Pancreas (tissue), 10 donors: ENCODE measurements around the gene RND3. TPM values are rescaled to one million over a fixed set of nuclear protein-coding genes. Genes with fewer than 3 reads are reported as not detected.

Experiments
- ATAC-seq, 4 donors: fragments of 200-7000 bp; cut with Tn5 transposase; one replicate each; pipeline versions ENCODE4 v1.8.0 to v1.9.1; 2020; ENCODE audit warnings: mild to moderate bottlenecking in 4 of 4, moderate library complexity in 4 of 4
- DNase-seq, 6 donors: peaks; one replicate each; pipeline ENCODE4 v3.0.0-alpha.2; 2020
- FAIRE-seq: peaks from 2 replicates; lab custom pipeline; 2012; peaks lifted over from hg19 to GRCh38; lab: Jason Lieb, UNC
- H3K27ac ChIP-seq, 4 donors: fragments of 200-600 bp; sonication (generic); 1 replicate in 3 of 4; 2 replicates in 1 of 4; pipeline versions ENCODE4 v1.5.0 to v1.8.0; 2020
- H3K27me3 ChIP-seq, 4 donors: fragments of 200-600 bp; one replicate each; pipeline ENCODE4 v1.8.0; 2021
- H3K36me3 ChIP-seq, 3 donors: fragments of 200-600 bp; sonication (generic) in 1 of 3; one replicate each; pipeline versions ENCODE4 v1.5.0 to v1.8.0; 2020 to 2021
- H3K4me1 ChIP-seq, 3 donors: fragments of 200-600 bp; one replicate each; pipeline ENCODE4 v1.8.0; 2021
- H3K4me3 ChIP-seq, 4 donors: fragments of 200-600 bp; sonication (generic) in 2 of 4; one replicate each; pipeline versions ENCODE4 v1.5.0 to v1.8.0; 2020 to 2021
- H3K9me3 ChIP-seq, 4 donors: fragments of 200-600 bp; one replicate each; pipeline ENCODE4 v1.8.0; 2021
- CTCF ChIP-seq, 4 donors: fragments of 200-600 bp; sonication (generic) in 3 of 4; IDR thresholded peaks; one replicate each; pipeline versions ENCODE4 v1.5.0 to v1.8.0; 2021; ENCODE audit warnings: antibody characterized with exemption in 4 of 4
- WGBS, 2 donors: extraction: QIAGEN DNeasy Blood & Tissue Kit; methylation state at CpG; one replicate each; pipeline ENCODE4 v1.1.7; 2013; 5-methylcytosine and 5-hydroxymethylcytosine counted together
- intact Hi-C, 3 donors: fragments of 100-400 bp; cut with DNase I; formaldehyde crosslinking; loops; one replicate each; pipeline versions ENCODE4 v1.11.1 to v1.14.2; 2022
- polyA plus RNA-seq, 2 donors: library from polyadenylated mRNA; stranded (reverse); fragments of 200-250 nt; gene quantifications; one replicate each; pipeline ENCODE4 v1.2.3, GENCODE V29; 2013
- total RNA-seq, 6 donors: library from RNA; stranded (reverse); fragmentation: NEBNext Ultra II Directional in 4 of 6; extraction: Animal tissue kit (Norgen Biotek cat#: 25700) in 4 of 6; gene quantifications; one replicate each; pipeline versions ENCODE4 v1.2.1 to v1.2.4, GENCODE V29; 2021 to 2023
- donor health status: healthy with polysubstance abuse.
- donor health status: DM: no; HTN: no; CAD: no; lungs with moderate emphysema.
- donor health status: DM: no; HTN: no; CAD: no.
- donor health status: control.
- donor health status: control.
- donor health status: Bipolar disorder and iron deficiency.
- donor health status: DM: yes; HTN: yes; CAD: no.
- donor health status: DM: no; HTN: no; CAD: no.
- donor health status: DM: no; HTN: no; CAD: no.
- donor health status: DM: yes; HTN: yes; CAD: no.

RND3 gene
- total and polyA plus RNA-seq, 8 donors, result 3.9 to 9.8 (median 4.7) TPM

DNA sequence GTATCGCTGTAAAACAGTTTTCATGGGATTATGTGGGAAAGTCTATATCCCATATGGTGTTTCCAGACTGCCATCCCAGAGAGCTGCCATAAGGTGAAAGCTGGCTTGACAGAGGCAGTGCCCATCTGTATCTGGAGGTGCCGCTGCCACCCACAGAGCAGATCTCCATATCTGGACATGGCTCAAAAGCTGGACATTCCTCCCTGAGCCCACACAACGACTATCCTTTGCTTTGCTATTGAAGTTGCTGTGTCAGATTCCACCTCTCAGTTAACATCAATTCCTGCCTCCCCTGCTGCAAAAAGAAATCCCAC is 55.2 kb downstream of the RND3 start:
- ATAC-seq (no peak), FAIRE-seq (no peak), DNase-seq (no peak)
- no peaks in the 10 kb centered on the region for H3K9me3 ChIP-seq
- H3K4me1 ChIP-seq, result no peaks in the 10 kb centered on the region
- no peaks in the 10 kb centered on the region for H3K27me3 ChIP-seq
- H3K36me3 ChIP-seq, result no peaks in the 10 kb centered on the region
- intact Hi-C loops, result no loop called here
- no peak overlapping the region for H3K4me3 ChIP-seq
- 75 to 81% methylated on average over 3 of the region's 3 CpGs for WGBS, 2 donors
- H3K27ac ChIP-seq, result no peak overlapping the region
- TF ChIP-seq CTCF (IDR thresholded peaks at IDR 0.05), result no peak

DNA sequence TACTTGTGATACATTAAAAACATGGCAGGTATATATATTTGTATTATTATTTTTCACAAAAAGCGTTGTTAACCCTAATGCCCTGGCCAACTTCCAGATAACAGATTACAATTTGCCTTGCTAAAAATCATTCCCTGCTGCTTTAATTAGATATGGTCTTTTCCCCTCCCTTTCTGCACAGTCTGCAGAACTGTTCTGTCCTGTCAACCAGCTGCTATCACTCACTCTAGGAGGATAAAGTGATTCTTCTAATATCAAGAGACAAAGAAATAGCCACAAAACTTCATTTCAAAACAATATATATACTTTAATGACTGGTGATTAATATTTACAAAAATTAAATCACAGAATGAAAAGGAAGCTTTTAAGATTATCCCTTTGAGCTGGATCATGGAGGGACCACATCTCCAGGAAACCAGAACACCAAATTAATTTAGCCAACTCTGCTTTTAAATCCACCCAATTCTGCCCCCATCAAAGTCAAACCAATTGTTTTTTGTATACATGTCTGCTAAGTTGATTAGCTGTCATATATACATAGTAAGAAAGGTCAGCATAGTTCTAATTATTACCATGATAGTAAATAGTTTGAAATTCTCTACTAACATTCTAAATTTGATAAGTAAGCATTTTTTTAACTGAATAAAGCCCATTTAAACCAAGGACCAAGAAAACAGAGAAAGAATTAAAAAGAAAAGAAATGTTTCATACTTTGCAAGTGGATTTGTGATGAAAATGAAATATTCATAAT is 55.7 kb downstream of the RND3 start:
- intact Hi-C loops, result no loop called here
- TF ChIP-seq CTCF (IDR thresholded peaks at IDR 0.05), result no peak
- ATAC-seq (no peak), FAIRE-seq (no peak), DNase-seq (no peak)
- Histone ChIP-seq H3K36me3 (no peaks in the 10 kb centered on the region), H3K9me3 (no peaks in the 10 kb centered on the region), H3K4me3 (no peak overlapping the region), H3K27ac (no peak overlapping the region), H3K4me1 (no peaks in the 10 kb centered on the region), H3K27me3 (no peaks in the 10 kb centered on the region)
- WGBS, 2 donors, result 62 to 100% methylated on average over 1 of the region's 1 CpG

DNA sequence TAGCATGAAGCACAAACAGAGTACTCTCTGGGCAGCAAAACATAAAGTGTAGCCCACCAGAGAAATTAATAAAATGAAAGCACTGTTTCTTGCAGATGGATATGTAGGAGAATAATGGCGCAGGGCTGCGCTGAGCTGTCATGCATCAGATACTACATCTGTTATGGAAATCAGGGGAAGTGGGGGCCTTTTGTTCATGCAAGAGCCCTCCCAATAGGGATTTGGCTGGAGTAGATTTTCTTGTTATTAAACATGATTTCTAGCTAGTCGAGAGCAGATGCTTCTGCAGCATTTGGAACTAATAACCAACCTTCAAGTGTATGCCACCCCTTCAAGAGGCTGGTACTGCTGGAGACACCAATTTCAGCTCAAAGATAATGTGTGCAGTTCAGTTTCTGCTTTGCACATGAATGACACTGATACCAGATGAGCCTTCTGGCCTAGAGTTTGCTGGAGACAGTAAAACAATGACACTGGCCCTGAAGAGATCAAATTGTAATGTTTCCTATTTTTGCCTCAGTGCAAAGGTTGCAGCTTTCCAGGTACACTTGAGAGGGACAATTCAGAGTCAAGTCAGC is 58.0 kb downstream of the RND3 start:
- FAIRE-seq (no peak), DNase-seq (no peak), ATAC-seq (no peak)
- no peak overlapping the region for H3K4me3 ChIP-seq
- no peak for TF ChIP-seq CTCF (IDR thresholded peaks at IDR 0.05)
- no peaks in the 10 kb centered on the region for H3K36me3 ChIP-seq
- intact Hi-C loops, result no loop called here
- 90 to 91% methylated on average over 3 of the region's 3 CpGs for WGBS, 2 donors
- no peaks in the 10 kb centered on the region for H3K4me1 ChIP-seq
- H3K27me3 ChIP-seq, result no peaks in the 10 kb centered on the region
- no peaks in the 10 kb centered on the region for H3K9me3 ChIP-seq
- H3K27ac ChIP-seq, result no peak overlapping the region

- Histone ChIP-seq H3K4me3 (no peak overlapping the region), H3K4me1 (no peaks in the 10 kb centered on the region), H3K27me3 (no peaks in the 10 kb centered on the region), H3K36me3 (no peaks in the 10 kb centered on the region), H3K27ac (no peak overlapping the region), H3K9me3 (no peaks in the 10 kb centered on the region)
- ATAC-seq (no peak), DNase-seq (no peak), FAIRE-seq (no peak)
- intact Hi-C loops, result no loop called here
- 57 to 60% methylated on average over 2 of the region's 2 CpGs for WGBS, 2 donors
- TF ChIP-seq CTCF (IDR thresholded peaks at IDR 0.05), result no peak
These were observed 58.8 kb downstream of the RND3 start for GRCh38 chr2:150428641-150429040.

DNA sequence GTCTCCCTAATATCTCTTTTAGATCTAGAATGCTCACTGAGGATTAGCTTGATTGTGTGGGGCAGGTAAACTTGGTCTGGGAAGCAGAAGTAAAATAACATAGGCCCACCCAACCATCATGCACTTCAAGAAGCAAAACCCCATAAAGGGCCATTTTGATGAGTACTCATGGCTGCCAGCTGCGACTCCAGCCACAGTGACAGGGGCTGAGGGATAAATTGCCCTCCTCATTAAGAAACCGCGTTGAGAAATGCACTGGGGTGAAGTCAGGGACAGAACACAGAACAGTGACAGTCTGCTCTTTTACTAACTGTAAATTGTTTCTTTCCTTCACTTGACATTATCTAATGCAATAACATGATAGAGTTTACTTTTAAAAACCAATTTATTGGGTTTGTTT is 60.2 kb downstream of the RND3 start:
- 63 to 68% methylated on average over 3 of the region's 3 CpGs for WGBS, 2 donors
- Histone ChIP-seq H3K4me1 (no peaks in the 10 kb centered on the region), H3K27ac (no peak overlapping the region), H3K9me3 (no peaks in the 10 kb centered on the region), H3K4me3 (no peak overlapping the region), H3K27me3 (no peaks in the 10 kb centered on the region), H3K36me3 (no peaks in the 10 kb centered on the region)
- TF ChIP-seq CTCF (IDR thresholded peaks at IDR 0.05), result no peak
- FAIRE-seq, result no peak
- ATAC-seq, result no peak
- no peak for DNase-seq
- intact Hi-C loops, result no loop called here
